22Rv1 (cell line): Measurements from ENCODE around the gene GRIA1.

ENCODE experiments used
- ZFX ChIP-seq: fragments of 450-650 bp; IDR thresholded peaks from 2 replicates; pipeline ENCODE4 v1.6.1; 2017; ENCODE audit warnings: antibody characterized with exemption, borderline replicate concordance
- TF ChIP-seq, protein P1 (sequence below): fragments of 450-650 bp; IDR thresholded peaks from 2 replicates; pipeline ENCODE4 v1.5.1; 2017; ENCODE audit warnings: mild to moderate bottlenecking

DNA sequence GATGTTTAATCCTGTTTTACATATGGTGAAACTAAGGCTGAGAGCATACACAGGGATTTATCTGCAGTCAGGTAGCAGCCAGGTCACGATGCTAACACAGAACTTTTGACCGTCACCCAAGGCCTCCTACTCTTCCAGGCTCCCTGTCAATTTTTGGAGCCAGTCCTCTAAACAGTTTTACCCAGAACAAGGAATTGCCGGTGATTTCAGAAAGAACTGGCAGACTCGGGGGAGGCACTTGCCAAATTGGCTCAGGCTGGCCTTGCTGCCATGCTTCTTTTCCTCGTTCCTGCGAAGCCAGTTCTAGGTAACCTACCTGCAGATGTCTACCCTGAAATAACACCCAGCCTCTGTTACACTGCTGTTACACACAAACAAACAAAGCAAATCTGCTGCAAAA is 21.2 kb downstream of the GRIA1 start:
- TF ChIP-seq, protein P1, sequence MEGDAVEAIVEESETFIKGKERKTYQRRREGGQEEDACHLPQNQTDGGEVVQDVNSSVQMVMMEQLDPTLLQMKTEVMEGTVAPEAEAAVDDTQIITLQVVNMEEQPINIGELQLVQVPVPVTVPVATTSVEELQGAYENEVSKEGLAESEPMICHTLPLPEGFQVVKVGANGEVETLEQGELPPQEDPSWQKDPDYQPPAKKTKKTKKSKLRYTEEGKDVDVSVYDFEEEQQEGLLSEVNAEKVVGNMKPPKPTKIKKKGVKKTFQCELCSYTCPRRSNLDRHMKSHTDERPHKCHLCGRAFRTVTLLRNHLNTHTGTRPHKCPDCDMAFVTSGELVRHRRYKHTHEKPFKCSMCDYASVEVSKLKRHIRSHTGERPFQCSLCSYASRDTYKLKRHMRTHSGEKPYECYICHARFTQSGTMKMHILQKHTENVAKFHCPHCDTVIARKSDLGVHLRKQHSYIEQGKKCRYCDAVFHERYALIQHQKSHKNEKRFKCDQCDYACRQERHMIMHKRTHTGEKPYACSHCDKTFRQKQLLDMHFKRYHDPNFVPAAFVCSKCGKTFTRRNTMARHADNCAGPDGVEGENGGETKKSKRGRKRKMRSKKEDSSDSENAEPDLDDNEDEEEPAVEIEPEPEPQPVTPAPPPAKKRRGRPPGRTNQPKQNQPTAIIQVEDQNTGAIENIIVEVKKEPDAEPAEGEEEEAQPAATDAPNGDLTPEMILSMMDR, result no peak
- TF ChIP-seq ZFX, result no peak
